GM12878 (cell line): ENCODE data around the gene P2RX1. TPM values are rescaled to one million over a fixed set of nuclear protein-coding genes. Genes with fewer than 3 reads are reported as not detected.

Source experiments
- ATAC-seq: fragments of 200-7000 bp; cut with Tn5 transposase; 3 replicates; pipeline ENCODE4 v1.9.1; 2020; ENCODE audit warnings: mild to moderate bottlenecking, moderate library complexity
- BruUV-seq: library from RNA; stranded (reverse); fragments of 400-500 nt; replicated peaks from 2 replicates; lab custom pipeline; 2021; lab: Mats Ljungman, UMichigan
- CTCF ChIA-PET: fragments of 300-600 bp; sonication (Branson Sonifier 250); formaldehyde crosslinking; extraction: SDS; loops from one replicate; lab custom pipeline; 2021; ENCODE audit warnings: inconsistent platforms; lab: Yijun Ruan, JAX
- POLR2A ChIA-PET: fragments of 350-600 bp; formaldehyde crosslinking; extraction: SDS; loops from one replicate; lab custom pipeline; 2021; ENCODE audit warnings: inconsistent platforms; lab: Charles Lee
- RAD21 ChIA-PET: fragments of 300-600 bp; sonication (Branson Sonifier 250); formaldehyde crosslinking; loops from one replicate; lab custom pipeline; 2023; ENCODE audit warnings: antibody characterized with exemption; ENCODE audit not compliant: unreplicated experiment; lab: Charles Lee
- SMC1A ChIA-PET: fragments of 300-600 bp; sonication (Branson Sonifier 250); formaldehyde crosslinking; loops from one replicate; lab custom pipeline; 2023; ENCODE audit not compliant: unreplicated experiment, uncharacterized antibody; lab: Charles Lee
- DNase-seq: peaks from one replicate; pipeline ENCODE4 v3.0.0-alpha.2; 2011; ENCODE audit warnings: low read depth, low spot score
- FAIRE-seq: peaks from 3 replicates; lab custom pipeline; 2011; peaks lifted over from hg19 to GRCh38; lab: Jason Lieb, UNC
- H2AFZ ChIP-seq: 2 replicates; pipeline ENCODE4 v1.6.0; 2011; ENCODE audit warnings: low read depth, low read length, control low read depth; ENCODE audit not compliant: control insufficient read depth
- H3K27ac ChIP-seq: 2 replicates; pipeline ENCODE4 v1.5.1; 2011; ENCODE audit warnings: control low read depth; ENCODE audit not compliant: control insufficient read depth, insufficient read depth
- H3K27me3 ChIP-seq, 2 experiments: replicated peaks in 1 of 2; 2 replicates each; pipeline versions ENCODE4 v1.6.0 to v1.6.1; 2011; ENCODE audit warnings: low read length in 1 of 2; ENCODE audit not compliant: control insufficient read depth in 2 of 2, insufficient read depth in 2 of 2
- H3K36me3 ChIP-seq, 2 experiments: 2 replicates each; pipeline ENCODE4 v1.5.1; 2011; ENCODE audit warnings: low read length in 1 of 2; ENCODE audit not compliant: control insufficient read depth in 2 of 2, insufficient read depth in 2 of 2
- H3K4me1 ChIP-seq: 2 replicates; pipeline ENCODE4 v1.6.1; 2011; ENCODE audit warnings: mild to moderate bottlenecking, low read length, moderate library complexity, mixed read lengths; ENCODE audit not compliant: control insufficient read depth, insufficient read depth
- H3K4me2 ChIP-seq: 2 replicates; pipeline ENCODE4 v1.6.0; 2011; ENCODE audit warnings: control low read depth; ENCODE audit not compliant: control insufficient read depth, insufficient read depth
- H3K4me3 ChIP-seq: fragments of 200-600 bp; sonication (generic); 2 replicates; pipeline ENCODE4 v1.5.1; 2016
- H3K79me2 ChIP-seq: 2 replicates; pipeline ENCODE4 v1.6.0; 2011; ENCODE audit warnings: low read length; ENCODE audit not compliant: control insufficient read depth, insufficient read depth
- H3K9ac ChIP-seq: 2 replicates; pipeline ENCODE4 v1.8.0; 2011; ENCODE audit warnings: low read length, control low read depth, mixed read lengths; ENCODE audit not compliant: control insufficient read depth, insufficient read depth
- H3K9me3 ChIP-seq: replicated peaks from 3 replicates; pipeline ENCODE4 v1.5.1; 2011; ENCODE audit warnings: mild to moderate bottlenecking, low read length; ENCODE audit not compliant: control insufficient read depth, insufficient read depth
- H4K20me1 ChIP-seq: 2 replicates; pipeline ENCODE4 v1.6.0; 2011; ENCODE audit not compliant: control insufficient read depth, insufficient read depth
- CBX5 ChIP-seq: sonication (generic); IDR thresholded peaks from 2 replicates; pipeline ENCODE4 v1.6.1; 2016; ENCODE audit warnings: low read depth, moderate library complexity, mild to moderate bottlenecking, inconsistent platforms
- CHD1 ChIP-seq: IDR thresholded peaks from 2 replicates; pipeline ENCODE4 v1.6.1; 2012; ENCODE audit warnings: low read depth, low read length, improper control_type of control experiment
- JUND ChIP-seq: IDR thresholded peaks from 2 replicates; pipeline ENCODE4 v1.6.1; 2012; ENCODE audit warnings: low read depth, mild to moderate bottlenecking, low read length, improper control_type of control experiment, moderate library complexity
- MTA3 ChIP-seq: IDR thresholded peaks from 2 replicates; pipeline ENCODE4 v1.6.1; 2012; ENCODE audit warnings: low read length, inconsistent platforms, borderline replicate concordance
- NFIC ChIP-seq: IDR thresholded peaks from 2 replicates; pipeline ENCODE4 v1.6.1; 2012; ENCODE audit warnings: low read depth, mild to moderate bottlenecking, inconsistent platforms, low read length, moderate library complexity
- NFYA ChIP-seq: IDR thresholded peaks from 2 replicates; pipeline ENCODE4 v1.6.1; 2011; ENCODE audit warnings: low read depth, mild to moderate bottlenecking, low read length, improper control_type of control experiment, borderline replicate concordance
- NFYB ChIP-seq: IDR thresholded peaks from 2 replicates; pipeline ENCODE4 v1.6.1; 2011; ENCODE audit warnings: low read depth, mild to moderate bottlenecking, low read length, improper control_type of control experiment, moderate library complexity; ENCODE audit not compliant: insufficient read depth
- PBX3 ChIP-seq: IDR thresholded peaks from 2 replicates; pipeline ENCODE4 v1.6.1; 2011; ENCODE audit warnings: mild to moderate bottlenecking, low read depth, low read length, moderate library complexity; ENCODE audit not compliant: insufficient replicate concordance
- POLR2AphosphoS2 ChIP-seq: IDR thresholded peaks from 2 replicates; pipeline ENCODE4 v1.6.1; 2011; ENCODE audit warnings: low read depth, mild to moderate bottlenecking, low read length, improper control_type of control experiment, moderate library complexity
- POU2F2 ChIP-seq: IDR thresholded peaks from 3 replicates; pipeline ENCODE4 v1.6.1; 2011; ENCODE audit warnings: low read depth, mild to moderate bottlenecking, low read length, borderline replicate concordance
- RB1 ChIP-seq: fragments of 450-650 bp; formaldehyde crosslinking; IDR thresholded peaks from 2 replicates; pipeline ENCODE4 v1.6.1; 2017; ENCODE audit warnings: mild to moderate bottlenecking, borderline replicate concordance
- SREBF1 ChIP-seq: IDR thresholded peaks from 2 replicates; pipeline ENCODE4 v1.6.1; 2012; ENCODE audit warnings: mild to moderate bottlenecking, low read length
- TBL1XR1 ChIP-seq: IDR thresholded peaks from 2 replicates; pipeline ENCODE4 v1.6.1; 2012; ENCODE audit warnings: low read depth, low read length, improper control_type of control experiment
- TCF12 ChIP-seq: IDR thresholded peaks from 2 replicates; pipeline ENCODE4 v1.6.1; 2011; ENCODE audit warnings: low read depth, mild to moderate bottlenecking, low read length
- TCF7 ChIP-seq: IDR thresholded peaks from 2 replicates; pipeline ENCODE4 v1.6.1; 2014; ENCODE audit warnings: antibody characterized with exemption, borderline replicate concordance
- YBX1 ChIP-seq: fragments of 450-650 bp; IDR thresholded peaks from 2 replicates; pipeline ENCODE4 v1.6.1; 2016; ENCODE audit warnings: antibody characterized with exemption
- ZNF217 ChIP-seq: fragments of 450-650 bp; IDR thresholded peaks from 2 replicates; pipeline ENCODE4 v1.6.1; 2017; ENCODE audit warnings: antibody characterized with exemption, mild to moderate bottlenecking
- ZNF24 ChIP-seq: fragments of 450-650 bp; IDR thresholded peaks from 2 replicates; pipeline ENCODE4 v1.6.1; 2017; ENCODE audit warnings: antibody characterized with exemption, mild to moderate bottlenecking
- WGBS: methylation state at CpG from one replicate; pipeline ENCODE4 v1.1.6; 2016; ENCODE audit warnings: low lambda C conversion rate; ENCODE audit not compliant: insufficient replicate concordance, insufficient coverage; ENCODE audit errors: missing lambda C conversion rate; 5-methylcytosine and 5-hydroxymethylcytosine counted together
- in situ Hi-C: fragments of 300-500 bp; cut with MboI; formaldehyde crosslinking; loops from 9 replicates; pipeline ENCODE4 v1.14.3; 2018; ENCODE audit warnings: mixed read lengths
- intact Hi-C: fragments of 100-400 bp; cut with micrococcal nuclease; formaldehyde crosslinking; loops from one replicate; pipeline ENCODE4 v1.14.2; 2022; ENCODE audit not compliant: unreplicated experiment
- polyA plus RNA-seq, 11 experiments: library from polyadenylated mRNA; depleted of rRNA in 4 of 11; unstranded in 6 of 11; stranded (reverse) in 5 of 11; fragments of >200 nt; fragmentation: Nextera tagmentation in 4 of 11; fragmentation: Illumina TruSeq in 1 of 11; extraction: Ambion mirVana in 4 of 11; extraction: Trizol in 1 of 11; gene quantifications; 1 replicate in 1 of 11; 2 replicates in 10 of 11; pipeline versions ENCODE4 v1.2.1 to v1.2.3, GENCODE V29; 2011 to 2016; ENCODE audit warnings: inconsistent platforms in 2 of 11, missing spikeins in 2 of 11, low read depth in 1 of 11
- total RNA-seq, 4 experiments: library from RNA; depleted of rRNA in 3 of 4; stranded (reverse); fragments of >200 nt in 3 of 4; fragmentation: Illumina TruSeq in 1 of 4; extraction: Trizol in 1 of 4; gene quantifications; 2 replicates each; pipeline versions ENCODE4 v1.2.1 to v1.2.3, GENCODE V29; 2013 to 2021

Gene P2RX1
- total and polyA plus RNA-seq, 10 of the 15 experiments (the other 5 are each of a cell fraction or from before 2014, with no cell fraction given) = 0.12 to 6.2 (median 3.4) TPM

- Histone ChIP-seq H3K27ac (no peak overlapping the region), H3K36me3 (no peaks in the 10 kb centered on the region; a peak in 2 of 4 replicates), H3K9ac (no peak overlapping the region), H3K4me3 (no peak overlapping the region), H3K4me2 (no peak overlapping the region), H3K4me1 (no peaks in the 10 kb centered on the region), H2AFZ (no peak overlapping the region), H3K79me2 (no peaks in the 10 kb centered on the region), H3K9me3 (no peaks in the 10 kb centered on the region), H3K27me3 (no peaks in the 10 kb centered on the region), H4K20me1 (no peaks in the 10 kb centered on the region)
- DNase-seq (no peak), ATAC-seq (no peak; the same call in 2 of the 3 replicates), FAIRE-seq (no peak)
- TF ChIP-seq MTA3 (0 out of 2 replicates have a peak, but pooled peaks have one; percentile 37), ZNF217 (no peak), POLR2AphosphoS2 (0 out of 2 replicates have a peak, but pooled peaks have one; percentile 22), POU2F2 (no peak), YBX1 (no peak), TBL1XR1 (no peak)
- in situ Hi-C loops (no loop called here), intact Hi-C loops (no loop called here)
- RAD21 ChIA-PET = interaction anchor here (0.9 kb wide), 1 partner anchor 86 kb away, joined by 3 read pairs; no protein-coding TSS in a partner anchor
- POLR2A ChIA-PET = no interaction called here
- SMC1A ChIA-PET = interaction anchor here (2.3 kb wide), 1 partner anchor 151 kb away, joined by 9 read pairs; no protein-coding TSS in a partner anchor
- CTCF ChIA-PET = no interaction called here
- WGBS = 55% methylated on average over 7 of the region's 7 CpGs
- no TSS peak for BruUV-seq
Observed at GRCh38 chr17:3922765-3923164, 6.5 kb upstream of the P2RX1 start.

GRCh38 chr17:3921502-3922319 lies 5.4 kb upstream of the P2RX1 start:
- POLR2A ChIA-PET = no interaction called here
- CTCF ChIA-PET = no interaction called here
- DNase-seq (no peak), FAIRE-seq (no peak), ATAC-seq (no peak)
- Histone ChIP-seq H3K79me2 (no peaks in the 10 kb centered on the region), H3K27me3 (no peaks in the 10 kb centered on the region), H2AFZ (no peak overlapping the region), H3K27ac (no peak overlapping the region), H3K9ac (no peak overlapping the region), H3K4me3 (no peak overlapping the region), H3K4me2 (no peak overlapping the region), H3K36me3 (no peaks in the 10 kb centered on the region; a peak in 2 of 4 replicates), H3K9me3 (no peaks in the 10 kb centered on the region), H4K20me1 (no peaks in the 10 kb centered on the region), H3K4me1 (peaks cover 6% of the 10 kb centered on the region)
- 79% methylated on average over 20 of the region's 27 CpGs for WGBS
- SMC1A ChIA-PET = interaction anchor here (1.9 to 2.3 kb wide), 2 partner anchors 10 to 152 kb away, joined by 3 to 9 read pairs; no protein-coding TSS in a partner anchor
- in situ Hi-C loops (no loop called here), intact Hi-C loops (no loop called here)
- RAD21 ChIA-PET = no interaction called here
- BruUV-seq = no TSS peak
- TF ChIP-seq TCF12 (no peak), NFYA (no peak), ZNF24 (no peak), CHD1 (no peak), RB1 (no peak), SREBF1 (no peak), CBX5 (no peak), PBX3 (no peak), NFIC (no peak), JUND (no peak), NFYB (no peak), TCF7 (no peak)
